Lower lobe of right lung (tissue), 2 donors: Measurements from ENCODE around the gene NEURL1. TPM values are rescaled to one million over a fixed set of nuclear protein-coding genes. Genes with fewer than 3 reads are reported as not detected.

Source experiments
- ATAC-seq, 2 donors: fragments of 200-7000 bp; cut with Tn5 transposase; one replicate each; pipeline ENCODE4 v1.9.1; 2020 to 2022; ENCODE audit warnings: mild to moderate bottlenecking in 2 of 2, moderate library complexity in 2 of 2
- DNase-seq: peaks from one replicate; pipeline ENCODE4 v3.0.0-alpha.2; 2020
- H3K27ac ChIP-seq: fragments of 200-600 bp; one replicate; pipeline ENCODE4 v1.8.0; 2022
- H3K27me3 ChIP-seq: fragments of 200-600 bp; one replicate; pipeline ENCODE4 v1.8.0; 2022; ENCODE audit warnings: low read depth
- H3K36me3 ChIP-seq: fragments of 200-600 bp; one replicate; pipeline ENCODE4 v1.8.0; 2022; ENCODE audit warnings: mild to moderate bottlenecking
- H3K4me1 ChIP-seq: fragments of 200-600 bp; one replicate; pipeline ENCODE4 v1.8.0; 2022
- H3K4me3 ChIP-seq: fragments of 200-600 bp; one replicate; pipeline ENCODE4 v1.8.0; 2022; ENCODE audit warnings: mild to moderate bottlenecking
- H3K9me3 ChIP-seq: fragments of 200-600 bp; one replicate; pipeline ENCODE4 v1.8.0; 2022
- CTCF ChIP-seq: fragments of 200-600 bp; IDR thresholded peaks from one replicate; pipeline ENCODE4 v1.8.0; 2022; ENCODE audit warnings: antibody characterized with exemption, mild to moderate bottlenecking
- intact Hi-C: fragments of 100-400 bp; cut with DNase I; formaldehyde crosslinking; loops from one replicate; pipeline ENCODE4 v1.11.0; 2022
- total RNA-seq: library from RNA; stranded (reverse); fragmentation: NEBNext Ultra II Directional; extraction: Animal tissue kit (Norgen Biotek cat#: 25700); gene quantifications from one replicate; pipeline ENCODE4 v1.2.1, GENCODE V29; 2021
- donor health status: DM: no; HTN: yes; CAD: no; lungs with severe emphysema.

Gene NEURL1
- total RNA-seq, 1 donor from 2014 or later, result 0.95 TPM

DNA sequence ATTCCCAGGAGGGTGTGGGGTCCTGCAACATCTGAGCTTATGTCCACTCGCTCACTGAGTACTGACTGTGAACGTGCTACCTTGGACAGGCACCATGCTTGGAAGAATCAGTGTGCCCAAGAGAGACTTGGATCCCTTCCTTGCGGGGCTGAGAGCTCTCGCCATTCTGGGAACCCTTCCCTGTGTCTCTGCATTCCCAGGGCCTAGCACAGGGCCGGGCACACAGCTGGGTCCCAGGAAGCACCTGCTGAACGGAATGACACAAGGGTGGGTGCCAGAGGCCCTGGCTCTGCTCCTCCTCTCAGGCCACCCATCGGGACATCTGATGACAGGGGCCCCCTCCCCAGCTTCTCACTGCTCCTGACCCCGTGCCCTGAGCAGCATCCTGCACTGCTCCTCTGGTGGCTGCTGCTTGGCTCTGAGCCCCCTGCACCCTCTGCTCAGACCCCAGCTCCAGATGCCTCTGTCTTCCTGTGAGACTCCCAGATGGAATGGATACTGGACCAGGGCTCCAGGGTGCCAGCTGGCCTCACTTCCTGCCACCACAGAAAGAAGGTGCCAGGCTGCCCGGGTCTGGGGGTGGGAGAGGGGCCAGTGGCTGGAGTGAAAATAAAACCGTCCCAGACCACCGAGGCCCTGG is 129.6 kb downstream of the NEURL1 start:
- H3K36me3 ChIP-seq, result peaks cover 81% of the 10 kb centered on the region
- no peak for ATAC-seq

GRCh38 chr10:103626178-103626577 is 132.7 kb downstream of the NEURL1 start:
- DNase-seq (no peak), ATAC-seq (no peak)
- Histone ChIP-seq H3K27ac (no peak overlapping the region), H3K36me3 (peaks cover 64% of the 10 kb centered on the region), H3K4me1 (no peaks in the 10 kb centered on the region), H3K9me3 (no peaks in the 10 kb centered on the region), H3K27me3 (no peaks in the 10 kb centered on the region), H3K4me3 (no peak overlapping the region)
- TF ChIP-seq CTCF, result no peak
- intact Hi-C loops, result no loop called here

More for the DNA sequence above, 129.6 kb downstream of the NEURL1 start:
- intact Hi-C loops, result no loop called here
- Histone ChIP-seq H3K27ac (no peak overlapping the region), H3K9me3 (no peaks in the 10 kb centered on the region), H3K27me3 (no peaks in the 10 kb centered on the region), H3K4me1 (peaks cover 14% of the 10 kb centered on the region), H3K4me3 (no peak overlapping the region)
- DNase-seq, result no peak
- TF ChIP-seq CTCF, result no peak

- no peak for TF ChIP-seq CTCF
- intact Hi-C loops, result no loop called here
- H3K27ac ChIP-seq, result no peak overlapping the region
These were observed 133.8 kb downstream of the NEURL1 start for GRCh38 chr10:103627111-103627892.

DNA sequence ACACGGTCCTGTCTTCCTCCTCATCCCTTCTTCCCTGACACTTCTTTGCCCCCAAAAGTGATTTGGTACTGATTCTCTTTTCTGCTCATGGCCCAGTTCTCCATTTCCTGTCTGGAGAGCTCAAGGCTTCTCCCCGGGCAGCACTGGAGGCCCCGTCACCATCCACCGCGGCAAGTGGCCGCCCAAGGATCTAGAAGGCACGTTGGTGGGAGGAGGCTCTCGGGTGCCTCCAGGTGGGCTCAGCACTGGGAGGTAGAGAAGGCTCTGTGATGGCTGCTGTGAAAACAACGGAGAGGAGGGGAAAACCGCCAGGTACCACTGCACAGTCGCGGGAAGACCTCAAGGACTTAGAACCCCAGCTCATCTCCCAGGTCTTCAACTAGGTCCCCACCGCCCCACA is 134.4 kb downstream of the NEURL1 start:
- Histone ChIP-seq H3K27ac (no peak overlapping the region), H3K4me3 (no peak overlapping the region), H3K36me3 (peaks cover 52% of the 10 kb centered on the region), H3K27me3 (no peaks in the 10 kb centered on the region), H3K9me3 (no peaks in the 10 kb centered on the region), H3K4me1 (no peaks in the 10 kb centered on the region)
- DNase-seq, result no peak
- intact Hi-C loops, result no loop called here
- no peak for ATAC-seq
- no peak for TF ChIP-seq CTCF

More at GRCh38 chr10:103627111-103627892, 133.8 kb downstream of the NEURL1 start:
- H3K9me3 ChIP-seq, result no peaks in the 10 kb centered on the region
- H3K36me3 ChIP-seq, result peaks cover 56% of the 10 kb centered on the region
- DNase-seq, result no peak
- H3K4me3 ChIP-seq, result no peak overlapping the region
- no peaks in the 10 kb centered on the region for H3K27me3 ChIP-seq
- ATAC-seq, result no peak
- no peaks in the 10 kb centered on the region for H3K4me1 ChIP-seq

DNA sequence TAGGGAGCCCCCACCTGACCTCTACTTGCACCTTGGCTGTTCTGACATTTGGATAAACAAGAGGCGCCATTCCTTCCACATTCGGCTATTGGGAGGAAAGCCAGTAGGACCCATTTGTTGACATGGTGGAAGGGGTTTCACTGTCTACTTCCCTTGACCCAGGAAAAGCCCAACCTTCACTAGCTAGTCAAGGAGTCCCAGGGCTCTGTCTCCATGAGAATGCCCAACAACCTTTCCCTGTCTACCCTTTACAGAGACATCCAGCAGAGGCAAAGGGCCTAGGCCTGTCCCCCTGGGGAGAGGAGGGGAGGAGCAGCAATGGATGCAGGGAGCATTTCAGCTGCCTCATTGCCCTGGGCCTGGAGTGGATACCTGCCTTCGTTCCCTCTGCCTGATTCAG is 136.1 kb downstream of the NEURL1 start:
- no peaks in the 10 kb centered on the region for H3K4me1 ChIP-seq
- H3K27ac ChIP-seq, result no peak overlapping the region
- no peaks in the 10 kb centered on the region for H3K9me3 ChIP-seq
- H3K36me3 ChIP-seq, result peaks cover 45% of the 10 kb centered on the region
- TF ChIP-seq CTCF, result no peak
- DNase-seq (no peak), ATAC-seq (no peak)
- no peaks in the 10 kb centered on the region for H3K27me3 ChIP-seq
- intact Hi-C loops, result no loop called here
- H3K4me3 ChIP-seq, result no peak overlapping the region
